ENCODE data around the gene GJA3. TPM values are rescaled to one million over a fixed set of nuclear protein-coding genes. Genes with fewer than 3 reads are reported as not detected.

Gene GJA3
- 1 to 10 TPM; 2.8 to 9.0 TPM for total RNA-seq

GRCh38 chr13:20160306-20161274 is at the start of gene GJA3:
GJA3 (minus strand) TSS chr13:20161052; CDS start chr13:20143288, 17,764 bp downstream.

GRCh38 chr13:20192836-20193161 is 31.9 kb upstream of the GJA3 start, which contains the start of gene GJB2:
GJB2 (minus strand) TSS chr13:20192938; CDS start chr13:20189581, 3,357 bp downstream.

Other genes starting within 250 kb of the GJA3 start
- 10 to 100 TPM; 40.0 to 53.3 TPM for gene ZMYM2, start 202.3 kb downstream of the GJA3 start, total RNA-seq
- under 1 TPM; 0.33 to 0.34 TPM for gene GJB2, start 31.9 kb upstream of the GJA3 start, total RNA-seq
- not detected for gene GJB6, start 71.3 kb upstream of the GJA3 start, total RNA-seq

Measured in melanocyte of skin (primary cell).